Calu3 (cell line): ENCODE measurements around the gene COL9A3. TPM values are rescaled to one million over a fixed set of nuclear protein-coding genes. Genes with fewer than 3 reads are reported as not detected.

Source experiments
- BruUV-seq: library from RNA; stranded (reverse); fragments of 400-500 nt; replicated peaks from 2 replicates; lab custom pipeline; 2021; lab: Mats Ljungman, UMichigan
- CTCF ChIA-PET: fragments of 300-600 bp; sonication (Branson Sonifier 250); formaldehyde crosslinking; loops from one replicate; lab custom pipeline; 2022; ENCODE audit warnings: antibody characterized with exemption; lab: Charles Lee
- DNase-seq: peaks from one replicate; pipeline ENCODE4 v3.0.0; 2022
- H3K27ac Mint-ChIP-seq: one replicate; pipeline ENCODE4 v1.8.0; 2022; ENCODE audit warnings: mixed read lengths; ENCODE audit not compliant: unreplicated experiment
- H3K27me3 Mint-ChIP-seq: one replicate; pipeline ENCODE4 v1.8.0; 2022; ENCODE audit warnings: mixed read lengths; ENCODE audit not compliant: unreplicated experiment
- H3K36me3 Mint-ChIP-seq: one replicate; pipeline ENCODE4 v1.8.0; 2022; ENCODE audit warnings: mild to moderate bottlenecking, moderate library complexity, mixed read lengths; ENCODE audit not compliant: insufficient read depth, unreplicated experiment
- H3K4me1 Mint-ChIP-seq: one replicate; pipeline ENCODE4 v1.8.0; 2022; ENCODE audit warnings: mild to moderate bottlenecking, low read depth, mixed read lengths; ENCODE audit not compliant: unreplicated experiment
- H3K4me3 Mint-ChIP-seq: one replicate; pipeline ENCODE4 v1.8.0; 2022; ENCODE audit warnings: mild to moderate bottlenecking, low read depth, moderate library complexity, mixed read lengths; ENCODE audit not compliant: unreplicated experiment
- H3K9me3 Mint-ChIP-seq: one replicate; pipeline ENCODE4 v1.8.0; 2022; ENCODE audit warnings: low read depth, mixed read lengths; ENCODE audit not compliant: unreplicated experiment
- CTCF ChIP-seq: fragments of 200-600 bp; IDR thresholded peaks from one replicate; pipeline ENCODE4 v1.8.0; 2022; ENCODE audit warnings: antibody characterized with exemption; ENCODE audit not compliant: unreplicated experiment
- intact Hi-C: fragments of 100-400 bp; cut with micrococcal nuclease; formaldehyde crosslinking; loops from one replicate; pipeline ENCODE4 v1.10.0; 2022; ENCODE audit not compliant: unreplicated experiment
- total RNA-seq: library from RNA; stranded (reverse); gene quantifications from 2 replicates; pipeline ENCODE4 v1.2.3, GENCODE V29; 2022

Gene COL9A3
- total RNA-seq, 1 experiment from 2014 or later, result 2.7 TPM

GRCh38 chr20:62818592-62819493 is 2.0 kb downstream of the COL9A3 start:
- Mint-ChIP-seq H3K27me3 (peaks cover 23% of the 10 kb centered on the region), H3K4me3 (no peak overlapping the region), H3K4me1 (peaks cover 24% of the 10 kb centered on the region), H3K27ac (no peak overlapping the region), H3K9me3 (no peaks in the 10 kb centered on the region), H3K36me3 (peaks cover 21% of the 10 kb centered on the region)
- intact Hi-C loops, result no loop called here
- BruUV-seq, result no TSS peak
- no peak for TF ChIP-seq CTCF
- CTCF ChIA-PET, result interaction anchor here (0.6 to 0.8 kb wide), 2 partner anchors 20 to 25 kb away, joined by 3 read pairs; no protein-coding TSS in a partner anchor
- DNase-seq, result peak; percentile 82

GRCh38 chr20:62819494-62820174 is 2.8 kb downstream of the COL9A3 start:
- intact Hi-C loops, result no loop called here
- Mint-ChIP-seq H3K9me3 (no peaks in the 10 kb centered on the region), H3K4me1 (peaks cover 24% of the 10 kb centered on the region), H3K36me3 (peaks cover 16% of the 10 kb centered on the region), H3K27me3 (peaks cover 20% of the 10 kb centered on the region), H3K4me3 (no peak overlapping the region), H3K27ac (no peak overlapping the region)
- BruUV-seq, result no TSS peak
- DNase-seq, result peak; percentile 51
- CTCF ChIA-PET, result interaction anchor here (0.6 kb wide), 1 partner anchor 203 kb away, joined by 3 read pairs; no protein-coding TSS in a partner anchor
- TF ChIP-seq CTCF, result no peak

- H3K27me3 Mint-ChIP-seq, result peaks cover 13% of the 10 kb centered on the region
- no peak for DNase-seq
- no peak overlapping the region for H3K27ac Mint-ChIP-seq
- no peaks in the 10 kb centered on the region for H3K9me3 Mint-ChIP-seq
- H3K4me1 Mint-ChIP-seq, result peaks cover 24% of the 10 kb centered on the region
- intact Hi-C loops, result no loop called here
- no TSS peak for BruUV-seq
- peaks cover 16% of the 10 kb centered on the region for H3K36me3 Mint-ChIP-seq
- CTCF ChIA-PET, result no interaction called here
- no peak overlapping the region for H3K4me3 Mint-ChIP-seq
- no peak for TF ChIP-seq CTCF
Observed at GRCh38 chr20:62820208-62820961, 3.5 kb downstream of the COL9A3 start.
